AG08396 (cell line): ENCODE measurements around the gene ZSWIM9.

ENCODE experiments used
- DNase-seq: peaks from one replicate; pipeline ENCODE4 v3.0.0; 2012; ENCODE audit warnings: low spot score, mixed read lengths

Gene ZSWIM9

GRCh38 chr19:48175578-48175977 lies 5.1 kb downstream of the ZSWIM9 start:
- no peak for DNase-seq

GRCh38 chr19:48176226-48176625 lies 5.7 kb downstream of the ZSWIM9 start:
- no peak for DNase-seq

- DNase-seq: no peak
These were observed 11.0 kb downstream of the ZSWIM9 start for GRCh38 chr19:48181505-48181904.

GRCh38 chr19:48182434-48182833 lies 12.0 kb downstream of the ZSWIM9 start:
- no peak for DNase-seq

GRCh38 chr19:48183356-48183755 lies 12.9 kb downstream of the ZSWIM9 start:
- DNase-seq: no peak

- DNase-seq: no peak
These were observed 15.5 kb downstream of the ZSWIM9 start for GRCh38 chr19:48186015-48186414.

- no peak for DNase-seq
These were observed 16.1 kb downstream of the ZSWIM9 start for GRCh38 chr19:48186541-48186991.

- peak; percentile 52 for DNase-seq
These were observed 19.9 kb downstream of the ZSWIM9 start for GRCh38 chr19:48190288-48190884.

GRCh38 chr19:48190885-48191284 lies 20.4 kb downstream of the ZSWIM9 start:
- DNase-seq: no peak

GRCh38 chr19:48192750-48193149 lies 22.3 kb downstream of the ZSWIM9 start:
- DNase-seq: no peak

- peak; percentile 57 for DNase-seq
These were observed 23.8 kb downstream of the ZSWIM9 start for GRCh38 chr19:48194041-48194843.

- DNase-seq: no peak
These were observed 24.7 kb downstream of the ZSWIM9 start for GRCh38 chr19:48194844-48195830.

- DNase-seq: no peak
These were observed 25.9 kb downstream of the ZSWIM9 start for GRCh38 chr19:48196321-48196763.

- DNase-seq: no peak
These were observed 26.6 kb downstream of the ZSWIM9 start for GRCh38 chr19:48196933-48197665.

GRCh38 chr19:48203222-48203793 lies 32.8 kb downstream of the ZSWIM9 start:
- no peak for DNase-seq

GRCh38 chr19:48203794-48204628 lies 33.5 kb downstream of the ZSWIM9 start:
- DNase-seq: peak; percentile 96

- no peak for DNase-seq
These were observed 36.1 kb downstream of the ZSWIM9 start for GRCh38 chr19:48206397-48207093.

GRCh38 chr19:48210005-48210404 lies 39.5 kb downstream of the ZSWIM9 start:
- no peak for DNase-seq

GRCh38 chr19:48213959-48214358 lies 43.5 kb downstream of the ZSWIM9 start:
- DNase-seq: no peak

- DNase-seq: no peak
These were observed 46.5 kb downstream of the ZSWIM9 start for GRCh38 chr19:48216933-48217332.
